Subcutaneous adipose tissue (tissue), 4 donors: ENCODE measurements around the gene ITSN1. TPM values are rescaled to one million over a fixed set of nuclear protein-coding genes. Genes with fewer than 3 reads are reported as not detected.

ENCODE experiments used
- total RNA-seq, 4 donors: library from RNA; depleted of rRNA; stranded (reverse); fragments of >200 nt; gene quantifications; one replicate each; pipeline ENCODE4 v1.1.0, GENCODE V29; 2016
- TF ChIP-seq, protein P1 (sequence below): fragments of 450-650 bp; IDR thresholded peaks from one replicate; pipeline ENCODE4 v1.5.1; 2016; ENCODE audit warnings: low read depth, mild to moderate bottlenecking, control low read depth, antibody characterized with exemption, moderate library complexity

Gene ITSN1
- 100 to 1,000 TPM; 110 to 241 (median 116) TPM for total RNA-seq

DNA sequence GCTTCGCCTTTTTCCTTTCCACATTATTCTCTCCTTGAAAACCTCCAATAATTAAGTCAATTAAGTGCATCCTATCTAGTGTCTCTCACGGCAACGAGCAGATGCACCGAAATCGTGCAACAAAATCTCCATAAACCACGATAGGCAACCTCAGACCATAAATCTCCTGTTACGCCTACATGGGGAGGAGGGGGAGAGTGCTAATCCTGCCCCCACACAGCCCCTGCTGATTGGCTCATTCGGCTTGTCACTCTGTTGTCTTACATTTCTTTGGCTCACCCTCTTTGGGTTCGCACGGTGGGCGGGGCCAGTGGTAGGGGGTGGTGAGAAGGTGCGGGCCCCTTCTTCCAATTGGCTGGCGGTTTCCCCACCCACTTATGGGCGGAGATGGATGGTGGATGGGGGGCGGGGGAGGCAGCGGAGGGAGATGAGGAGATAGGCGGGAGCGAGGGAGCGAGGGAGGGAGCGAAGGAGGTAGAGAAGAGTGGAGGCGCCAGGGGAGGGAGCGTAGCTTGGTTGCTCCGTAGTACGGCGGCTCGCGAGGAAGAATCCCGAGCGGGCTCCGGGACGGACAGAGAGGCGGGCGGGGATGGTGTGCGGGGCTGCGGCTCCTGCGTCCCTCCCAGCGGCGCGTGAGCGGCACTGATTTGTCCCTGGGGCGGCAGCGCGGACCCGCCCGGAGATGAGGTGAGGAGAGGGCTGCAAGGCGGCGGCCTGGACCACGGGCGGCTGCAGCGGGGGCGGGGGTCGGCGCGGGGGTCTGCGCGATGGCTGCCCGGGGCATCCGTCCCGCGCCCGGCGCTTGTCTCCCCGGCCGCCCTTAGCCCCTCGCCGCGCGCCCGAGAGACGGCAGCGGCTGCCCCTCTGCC lies at the start of gene ITSN1:
ITSN1 (plus strand) TSS at position 475 of the 869 bp plus-strand sequence. CDS start 76,328 bp downstream, outside the sequence.
- TF ChIP-seq, protein P1, sequence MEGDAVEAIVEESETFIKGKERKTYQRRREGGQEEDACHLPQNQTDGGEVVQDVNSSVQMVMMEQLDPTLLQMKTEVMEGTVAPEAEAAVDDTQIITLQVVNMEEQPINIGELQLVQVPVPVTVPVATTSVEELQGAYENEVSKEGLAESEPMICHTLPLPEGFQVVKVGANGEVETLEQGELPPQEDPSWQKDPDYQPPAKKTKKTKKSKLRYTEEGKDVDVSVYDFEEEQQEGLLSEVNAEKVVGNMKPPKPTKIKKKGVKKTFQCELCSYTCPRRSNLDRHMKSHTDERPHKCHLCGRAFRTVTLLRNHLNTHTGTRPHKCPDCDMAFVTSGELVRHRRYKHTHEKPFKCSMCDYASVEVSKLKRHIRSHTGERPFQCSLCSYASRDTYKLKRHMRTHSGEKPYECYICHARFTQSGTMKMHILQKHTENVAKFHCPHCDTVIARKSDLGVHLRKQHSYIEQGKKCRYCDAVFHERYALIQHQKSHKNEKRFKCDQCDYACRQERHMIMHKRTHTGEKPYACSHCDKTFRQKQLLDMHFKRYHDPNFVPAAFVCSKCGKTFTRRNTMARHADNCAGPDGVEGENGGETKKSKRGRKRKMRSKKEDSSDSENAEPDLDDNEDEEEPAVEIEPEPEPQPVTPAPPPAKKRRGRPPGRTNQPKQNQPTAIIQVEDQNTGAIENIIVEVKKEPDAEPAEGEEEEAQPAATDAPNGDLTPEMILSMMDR = no peak

DNA sequence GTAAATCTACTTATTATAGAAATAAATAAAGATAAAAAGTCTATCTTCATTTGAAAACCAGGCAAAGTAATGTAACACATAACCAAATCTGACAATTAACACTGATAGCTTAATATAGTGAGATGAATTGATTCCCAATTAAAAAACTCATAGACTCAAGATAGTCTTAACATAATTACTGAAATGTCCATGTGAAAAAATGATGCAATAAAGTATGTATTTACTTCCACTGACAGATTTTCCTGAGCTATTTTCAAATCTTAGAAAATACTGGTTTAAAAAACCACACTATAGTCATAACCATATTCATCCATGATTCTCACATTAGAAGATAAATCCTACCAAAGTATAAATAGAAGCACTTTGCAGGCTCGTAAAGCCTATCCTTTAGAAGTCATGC lies 44.2 kb upstream of the ITSN1 start:
- TF ChIP-seq, protein P1 = no peak

DNA sequence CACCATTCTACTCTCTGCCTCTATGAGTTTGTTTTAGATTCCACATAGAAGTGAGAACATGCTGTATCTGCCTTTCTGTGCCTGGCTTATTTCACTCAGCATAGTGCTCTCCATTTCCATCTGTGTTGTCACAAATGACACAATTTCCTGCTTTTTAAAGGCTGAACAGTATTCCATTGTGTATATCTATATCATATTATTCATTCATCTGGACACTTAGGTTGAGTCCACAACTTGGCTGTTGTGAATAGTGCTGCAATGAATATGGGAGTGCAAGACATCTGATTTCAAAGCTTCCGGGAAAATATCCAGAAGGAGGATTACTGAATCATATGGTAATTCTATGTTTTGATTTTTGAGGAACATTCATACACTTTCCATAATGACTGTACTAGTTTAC lies 33.7 kb upstream of the ITSN1 start:
- TF ChIP-seq, protein P1 = no peak

DNA sequence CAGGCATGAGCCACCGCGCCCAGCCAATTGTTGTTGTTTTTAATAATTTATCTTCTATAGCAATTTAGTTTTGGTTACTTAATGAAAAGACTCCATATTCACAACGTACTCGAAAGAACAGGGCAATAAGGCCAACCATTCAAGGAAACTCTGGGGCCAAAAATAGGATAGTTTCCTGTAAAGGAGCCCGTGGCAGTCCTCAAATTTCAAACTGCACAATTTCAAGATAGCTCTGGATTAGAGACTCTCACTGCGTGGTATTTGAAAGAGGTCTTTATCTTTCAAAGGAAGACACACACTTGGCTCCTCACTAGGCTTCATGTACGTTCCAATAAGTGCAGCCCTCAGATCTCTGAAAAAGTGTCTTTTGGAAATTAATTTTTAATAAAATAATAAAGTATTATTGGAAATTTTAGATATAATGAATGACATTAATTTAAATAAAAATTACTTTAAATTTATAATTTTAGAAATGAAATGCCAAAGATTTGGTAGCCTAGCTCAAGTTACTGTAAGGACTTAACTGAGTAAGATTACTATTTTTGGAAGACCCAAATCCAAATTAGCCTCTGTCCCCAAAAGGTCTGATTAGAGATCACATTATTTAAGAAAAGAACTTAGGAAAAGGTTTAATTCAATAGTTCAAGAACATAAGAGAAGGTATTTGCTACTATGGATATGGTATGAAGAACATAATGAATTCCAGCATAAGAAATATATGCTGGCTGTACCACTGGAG lies 31.1 kb upstream of the ITSN1 start:
- TF ChIP-seq, protein P1 = no peak

DNA sequence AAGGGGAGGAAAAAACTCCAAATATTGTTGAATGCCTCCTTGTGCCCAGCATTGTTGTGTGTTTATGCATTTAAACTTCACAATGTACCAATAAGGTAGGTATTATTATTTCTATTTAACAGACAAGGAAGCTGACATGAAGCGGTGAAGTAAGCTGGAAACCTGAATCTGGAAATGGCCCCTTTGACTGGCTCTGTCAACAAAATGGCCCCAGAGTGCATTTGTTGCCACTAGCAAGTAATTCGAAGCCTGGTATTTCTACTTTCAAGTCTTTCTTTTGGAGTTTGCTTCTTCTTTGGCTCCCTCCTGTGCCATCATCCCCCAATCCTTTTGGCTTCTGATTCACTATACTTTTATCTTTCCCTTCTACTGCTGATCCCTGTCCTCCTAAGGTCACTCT lies 23.9 kb upstream of the ITSN1 start:
- TF ChIP-seq, protein P1 = no peak

DNA sequence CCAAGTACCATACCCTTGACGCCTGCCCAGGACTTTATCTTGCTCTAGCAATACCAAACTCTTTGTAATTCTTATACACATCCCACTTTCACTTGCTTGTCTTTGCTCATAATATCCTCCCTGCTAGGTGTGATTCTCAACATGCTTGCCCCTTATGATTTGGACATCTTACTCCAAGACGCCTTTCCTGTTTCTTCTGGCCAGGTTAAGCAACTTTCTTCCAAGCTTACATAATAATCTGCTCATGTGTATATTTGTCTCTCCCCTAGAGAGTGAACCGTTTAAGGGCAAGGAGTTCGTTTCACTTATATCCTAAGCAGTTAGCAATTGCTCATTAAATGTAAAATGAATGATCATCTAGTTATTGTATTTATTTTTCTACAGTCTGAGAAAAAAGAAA lies 22.6 kb upstream of the ITSN1 start:
- TF ChIP-seq, protein P1 = no peak

DNA sequence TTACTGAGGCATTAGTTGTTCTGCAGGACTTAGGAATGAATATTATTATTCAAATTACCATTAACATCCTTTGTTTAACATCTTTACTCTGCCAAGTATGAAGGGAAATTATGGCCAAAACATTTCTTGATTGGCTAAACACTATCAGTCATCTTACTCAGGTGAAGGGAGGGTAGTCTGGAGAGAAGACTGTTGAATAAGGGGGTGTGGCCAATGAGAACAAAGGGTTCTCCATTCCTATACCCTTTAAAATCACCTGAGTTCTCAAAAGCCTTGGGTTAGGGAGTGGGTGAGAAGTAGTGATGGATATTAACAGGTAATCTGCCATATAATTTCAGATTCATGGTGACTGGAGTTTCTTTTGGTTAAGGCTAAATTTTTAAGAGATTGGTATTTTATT lies 20.0 kb upstream of the ITSN1 start:
- TF ChIP-seq, protein P1 = no peak
